Heart right ventricle (tissue), 16 donors: ENCODE measurements around the gene SPACA4. TPM values are rescaled to one million over a fixed set of nuclear protein-coding genes. Genes with fewer than 3 reads are reported as not detected.

ENCODE experiments used
- ATAC-seq, 8 donors: fragments of 200-7000 bp; cut with Tn5 transposase; one replicate each; pipeline ENCODE4 v1.9.1; 2020; ENCODE audit warnings: mild to moderate bottlenecking in 8 of 8, moderate library complexity in 8 of 8, moderate number of reproducible peaks in 1 of 8
- DNase-seq, 2 donors: peaks; one replicate each; pipeline ENCODE4 v3.0.0-alpha.2; 2020
- H3K27ac ChIP-seq, 10 donors: fragments of 200-600 bp; sonication (generic) in 2 of 10; one replicate each; pipeline versions ENCODE4 v1.5.0 to v1.8.0; 2020 to 2022; ENCODE audit warnings: mild to moderate bottlenecking in 3 of 10
- H3K27me3 ChIP-seq, 7 donors: fragments of 200-600 bp; one replicate each; pipeline ENCODE4 v1.8.0; 2021 to 2022; ENCODE audit warnings: mild to moderate bottlenecking in 2 of 7
- H3K36me3 ChIP-seq, 9 donors: fragments of 200-600 bp; sonication (generic) in 1 of 9; one replicate each; pipeline versions ENCODE4 v1.5.0 to v1.8.0; 2020 to 2022; ENCODE audit warnings: mild to moderate bottlenecking in 2 of 9
- H3K4me1 ChIP-seq, 9 donors: fragments of 200-600 bp; sonication (generic) in 1 of 9; one replicate each; pipeline versions ENCODE4 v1.5.0 to v1.8.0; 2020 to 2022; ENCODE audit warnings: mild to moderate bottlenecking in 4 of 9
- H3K4me3 ChIP-seq, 10 donors: fragments of 200-600 bp; sonication (generic) in 2 of 10; one replicate each; pipeline versions ENCODE4 v1.5.0 to v1.8.0; 2020 to 2022; ENCODE audit warnings: mild to moderate bottlenecking in 7 of 10, moderate library complexity in 2 of 10
- H3K9me3 ChIP-seq, 11 donors: fragments of 200-600 bp in 10 of 11; sonication (generic) in 2 of 11; one replicate each; pipeline versions ENCODE4 v1.5.0 to v1.8.0; 2013 to 2022; ENCODE audit warnings: mild to moderate bottlenecking in 2 of 11, control low read depth in 1 of 11, moderate library complexity in 1 of 11
- CTCF ChIP-seq, 9 donors: fragments of 200-600 bp; sonication (generic) in 2 of 9; IDR thresholded peaks; one replicate each; pipeline versions ENCODE4 v1.5.0 to v1.8.0; 2021 to 2022; ENCODE audit warnings: antibody characterized with exemption in 9 of 9, mild to moderate bottlenecking in 5 of 9, moderate library complexity in 1 of 9
- WGBS, 2 donors: extraction: QIAGEN DNeasy Blood & Tissue Kit; methylation state at CpG; one replicate each; pipeline ENCODE4 v1.1.7; 2013; ENCODE audit warnings: inconsistent platforms in 1 of 2; 5-methylcytosine and 5-hydroxymethylcytosine counted together
- intact Hi-C, 10 donors: fragments of 100-400 bp; cut with DNase I; formaldehyde crosslinking; loops; one replicate each; pipeline versions ENCODE4 v1.11.1 to v1.14.2; 2022
- polyA plus RNA-seq, 2 donors: library from polyadenylated mRNA; stranded (reverse); fragments of 200-250 nt; gene quantifications; one replicate each; pipeline ENCODE4 v1.2.3, GENCODE V29; 2013
- total RNA-seq, 10 donors: library from RNA; stranded (reverse); fragmentation: NEBNext Ultra II Directional in 3 of 10; extraction: Animal tissue kit (Norgen Biotek cat#: 25700) in 3 of 10; gene quantifications; one replicate each; pipeline versions ENCODE4 v1.2.1 to v1.2.4, GENCODE V29; 2021 to 2023
- donor health status: Arrhythmogenic right ventricular cardiomyopathy.
- donor health status: ischemic (EF 13 %, LVEDD 7.1; RV severe dilation, severe dysfunction).
- donor health status: healthy with polysubstance abuse.
- donor health status: DM: no; HTN: yes; CAD: no.
- donor health status: DM: no; HTN: no; CAD: no.
- donor health status: ischemic (EF 25% LVEDD 6.9; RV normal size, moderate dysfunction).
- donor health status: ischemic (EF 25% LVEDD 5.7; RV mildly dilated, moderate dysfunction).
- donor health status: healthy.
- donor health status: DM: yes; HTN: yes; CAD: no.
- donor health status: Ischemic cardiomyopathy.
- donor health status: ischemic (EF 35%, LVEDD 5.7; RV mildly dilated, moderate dysfunction).
- donor health status: nonischemic (EF 11% LVEDD 7.7; RV severe dilation, severe dysfunction).
- donor health status: DM: yes; HTN: yes; CAD: no.
- donor health status: PGD.
- donor health status: ischemic (EF 29% LVEDD 5.4; RV normal size, mild dysfunction).
- donor health status: nonischemic (EF 23%, LVEDD 6.1; RV moderate dilation, normal function).

Gene SPACA4
- total and polyA plus RNA-seq, 12 donors = not detected

- H3K9me3 ChIP-seq = no peaks in the 10 kb centered on the region
- peaks cover 0 to 7% (median 0%) of the 10 kb centered on the region in 9 donors for H3K4me1 ChIP-seq
- 91 to 93% methylated on average over 20 of the region's 20 CpGs for WGBS, 2 donors
- TF ChIP-seq CTCF (IDR thresholded peaks at IDR 0.05) = no peak
- DNase-seq (no peak), ATAC-seq (no peak)
- H3K36me3 ChIP-seq = peaks cover 0 to under 1% (median 0%) of the 10 kb centered on the region in 9 donors
- no peaks in the 10 kb centered on the region for H3K27me3 ChIP-seq
- intact Hi-C loops = no loop called here
- no peak overlapping the region for H3K4me3 ChIP-seq
- H3K27ac ChIP-seq = no peak overlapping the region
These were observed 3.1 kb downstream of the SPACA4 start for GRCh38 chr19:48609571-48610108.

- Histone ChIP-seq H3K36me3 (peaks cover 0 to 23% (median 15%) of the 10 kb centered on the region in 9 donors), H3K27me3 (no peaks in the 10 kb centered on the region), H3K4me1 (peaks cover under 1 to 11% (median 5%) of the 10 kb centered on the region in 9 donors), H3K4me3 (no peak overlapping the region), H3K27ac (no peak overlapping the region), H3K9me3 (no peaks in the 10 kb centered on the region)
- TF ChIP-seq CTCF (IDR thresholded peaks at IDR 0.05) = no peak
- no peak for ATAC-seq
- intact Hi-C loops = no loop called here
- 89 to 90% methylated on average over 14 of the region's 14 CpGs for WGBS, 2 donors
- DNase-seq = no peak
These were observed 5.3 kb downstream of the SPACA4 start for GRCh38 chr19:48611872-48612271.

DNA sequence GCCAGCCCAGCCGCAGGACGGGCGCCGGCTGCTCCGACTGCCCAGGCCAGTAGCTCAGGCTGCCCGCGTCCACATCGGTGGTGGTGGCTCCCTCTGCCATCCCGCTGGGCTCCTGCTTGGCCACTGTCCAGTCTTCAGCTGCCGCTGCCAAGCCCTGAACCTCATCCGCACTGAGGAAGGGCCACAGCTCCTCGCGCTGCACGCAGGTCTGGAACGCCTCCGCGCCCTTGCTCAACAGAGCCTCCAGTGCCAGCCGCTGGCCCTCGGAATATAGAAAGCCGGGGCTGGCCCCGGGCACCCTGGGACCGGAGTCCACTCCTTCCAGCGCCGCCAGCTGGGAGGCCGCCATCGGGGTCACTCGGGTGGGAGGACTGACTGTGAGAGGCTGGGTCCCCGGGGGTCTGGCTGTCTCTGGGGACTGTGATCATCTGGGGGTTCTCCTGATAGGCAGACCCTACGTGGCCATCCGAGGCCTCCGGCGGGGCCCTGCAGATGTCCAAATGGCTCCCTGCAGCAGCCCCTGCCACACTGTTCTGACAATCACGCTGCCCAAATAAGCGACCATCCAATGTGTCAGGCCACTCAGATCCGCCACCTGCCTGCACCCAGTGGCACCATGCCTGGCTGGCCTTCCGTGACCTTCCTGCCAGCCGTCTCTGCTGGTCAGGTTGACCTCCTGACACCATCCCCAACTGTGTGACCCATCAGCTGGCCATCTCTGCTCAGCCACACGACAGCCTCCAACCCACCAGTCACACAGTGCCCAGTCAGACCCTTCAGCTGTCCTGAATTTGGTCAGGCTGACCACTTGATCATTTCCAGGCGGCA lies 6.7 kb downstream of the SPACA4 start:
- peaks cover 12 to 25% (median 18%) of the 10 kb centered on the region in 9 donors for H3K4me1 ChIP-seq
- no peak overlapping the region for H3K4me3 ChIP-seq
- TF ChIP-seq CTCF (IDR thresholded peaks at IDR 0.05) = no peak
- WGBS, 2 donors = 78 to 80% methylated on average over 34 to 39 of the region's 39 CpGs
- no peaks in the 10 kb centered on the region for H3K27me3 ChIP-seq
- H3K9me3 ChIP-seq = no peaks in the 10 kb centered on the region
- DNase-seq = no peak
- ATAC-seq = peak in 2 of 8 donors; percentile 3 to 7
- no peak overlapping the region for H3K27ac ChIP-seq
- intact Hi-C loops = no loop called here
- peaks cover 0 to 31% (median 22%) of the 10 kb centered on the region in 9 donors for H3K36me3 ChIP-seq

DNA sequence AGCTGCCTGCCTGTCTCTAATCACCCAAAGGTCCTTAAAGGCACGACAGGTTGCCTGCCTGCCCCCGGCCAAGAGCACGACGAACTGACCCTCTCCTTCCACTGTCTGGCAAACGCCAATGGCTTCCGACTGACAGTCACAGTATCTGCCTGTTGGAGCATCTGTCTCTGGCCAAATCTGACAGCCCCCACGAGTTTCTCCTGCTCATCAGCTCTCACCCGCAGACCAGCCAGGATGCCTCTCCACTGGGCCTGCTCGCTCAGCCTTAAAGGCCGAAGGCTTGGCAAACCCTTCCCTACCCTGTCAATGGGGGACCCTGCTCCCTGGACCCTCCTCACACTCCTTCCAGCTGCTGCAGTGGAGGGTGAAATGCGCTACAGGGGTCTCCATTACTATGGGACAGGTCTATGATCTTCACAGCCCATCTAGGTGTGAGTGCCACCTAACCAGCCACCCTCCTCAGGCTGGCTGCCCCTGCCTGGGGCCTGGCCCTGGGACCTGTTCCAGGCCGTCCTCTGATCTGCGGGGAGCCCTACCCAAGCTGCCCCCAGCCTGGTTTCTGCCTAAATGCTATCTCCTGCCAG lies 7.4 kb downstream of the SPACA4 start:
- Histone ChIP-seq H3K27me3 (no peaks in the 10 kb centered on the region), H3K27ac (no peak overlapping the region), H3K4me3 (no peak overlapping the region), H3K4me1 (peaks cover 12 to 26% (median 21%) of the 10 kb centered on the region in 9 donors), H3K9me3 (no peaks in the 10 kb centered on the region), H3K36me3 (peaks cover 0 to 31% (median 22%) of the 10 kb centered on the region in 9 donors)
- 55 to 66% methylated on average over 13 of the region's 13 CpGs for WGBS, 2 donors
- DNase-seq (no peak), ATAC-seq (no peak)
- intact Hi-C loops = no loop called here
- no peak for TF ChIP-seq CTCF (IDR thresholded peaks at IDR 0.05)
